Smooth muscle cell (in vitro differentiated cells): Measurements from ENCODE around the gene RAD51B. TPM values are rescaled to one million over a fixed set of nuclear protein-coding genes. Genes with fewer than 3 reads are reported as not detected.

Source experiments
- DNase-seq: peaks from one replicate; lab custom pipeline; 2025; ENCODE audit not compliant: unreplicated experiment; lab: John Stamatoyannopoulos, UW
- H2AFZ ChIP-seq: fragments of 200-600 bp; sonication (generic); 2 replicates; pipeline ENCODE4 v1.6.0; 2016; ENCODE audit warnings: antibody characterized with exemption, low read depth, mild to moderate bottlenecking
- H3F3A ChIP-seq: fragments of 200-600 bp; sonication (generic); 2 replicates; pipeline ENCODE4 v1.6.0; 2017; ENCODE audit warnings: antibody characterized with exemption, low read depth
- H3K27ac ChIP-seq: fragments of 200-600 bp; sonication (generic); 2 replicates; pipeline ENCODE4 v1.5.1; 2016; ENCODE audit warnings: low read depth, mild to moderate bottlenecking
- H3K27me3 ChIP-seq: fragments of 200-600 bp; sonication (generic); 2 replicates; pipeline ENCODE4 v1.6.1; 2016; ENCODE audit warnings: low read depth, mild to moderate bottlenecking
- H3K36me3 ChIP-seq: fragments of 200-600 bp; sonication (generic); 2 replicates; pipeline ENCODE4 v1.5.1; 2016; ENCODE audit warnings: low read depth
- H3K4me1 ChIP-seq: fragments of 200-600 bp; sonication (generic); 2 replicates; pipeline ENCODE4 v1.5.1; 2016; ENCODE audit warnings: low read depth
- H3K4me2 ChIP-seq: fragments of 200-600 bp; sonication (generic); 2 replicates; pipeline ENCODE4 v1.6.0; 2016; ENCODE audit warnings: mild to moderate bottlenecking
- H3K4me3 ChIP-seq: fragments of 200-600 bp; sonication (generic); 2 replicates; pipeline ENCODE4 v1.5.1; 2016; ENCODE audit warnings: mild to moderate bottlenecking
- H3K79me2 ChIP-seq: fragments of 200-600 bp; sonication (generic); 2 replicates; pipeline ENCODE4 v1.6.0; 2016; ENCODE audit warnings: low read depth, mild to moderate bottlenecking
- H3K9ac ChIP-seq: fragments of 200-600 bp; sonication (generic); 2 replicates; pipeline ENCODE4 v1.6.0; 2016; ENCODE audit warnings: low read depth
- H3K9me3 ChIP-seq: fragments of 200-600 bp; sonication (generic); replicated peaks from 2 replicates; pipeline ENCODE4 v1.5.1; 2016; ENCODE audit warnings: low read depth
- H4K20me1 ChIP-seq: fragments of 200-600 bp; sonication (generic); 2 replicates; pipeline ENCODE4 v1.6.0; 2016; ENCODE audit warnings: low read depth
- whole genome bisulfite sequencing: methylation state at CpG from one replicate; pipeline ENCODE4 v1.1.7; 2016; ENCODE audit warnings: low lambda C conversion rate; 5-methylcytosine and 5-hydroxymethylcytosine counted together
- polyA plus RNA-seq: library from polyadenylated mRNA; unstranded; fragments of >200 nt; fragmentation: Nextera tagmentation; extraction: Ambion mirVana; gene quantifications from 2 replicates; pipeline ENCODE4 v1.2.1, GENCODE V29; 2016
- total RNA-seq: library from RNA; depleted of rRNA; stranded (reverse); fragments of >200 nt; gene quantifications from 2 replicates; pipeline ENCODE4 v1.2.3, GENCODE V29; 2014
- TF ChIP-seq, protein P1 (sequence below): fragments of 200-600 bp; sonication (generic); IDR thresholded peaks from 2 replicates; pipeline ENCODE4 v1.5.1; 2017; ENCODE audit warnings: borderline replicate concordance, mild to moderate bottlenecking, antibody characterized with exemption; ENCODE audit not compliant: insufficient read depth, poor library complexity, severe bottlenecking

RAD51B gene
- total and polyA plus RNA-seq, 2 experiments from 2014 or later: 4.6 to 5.3 TPM

DNA sequence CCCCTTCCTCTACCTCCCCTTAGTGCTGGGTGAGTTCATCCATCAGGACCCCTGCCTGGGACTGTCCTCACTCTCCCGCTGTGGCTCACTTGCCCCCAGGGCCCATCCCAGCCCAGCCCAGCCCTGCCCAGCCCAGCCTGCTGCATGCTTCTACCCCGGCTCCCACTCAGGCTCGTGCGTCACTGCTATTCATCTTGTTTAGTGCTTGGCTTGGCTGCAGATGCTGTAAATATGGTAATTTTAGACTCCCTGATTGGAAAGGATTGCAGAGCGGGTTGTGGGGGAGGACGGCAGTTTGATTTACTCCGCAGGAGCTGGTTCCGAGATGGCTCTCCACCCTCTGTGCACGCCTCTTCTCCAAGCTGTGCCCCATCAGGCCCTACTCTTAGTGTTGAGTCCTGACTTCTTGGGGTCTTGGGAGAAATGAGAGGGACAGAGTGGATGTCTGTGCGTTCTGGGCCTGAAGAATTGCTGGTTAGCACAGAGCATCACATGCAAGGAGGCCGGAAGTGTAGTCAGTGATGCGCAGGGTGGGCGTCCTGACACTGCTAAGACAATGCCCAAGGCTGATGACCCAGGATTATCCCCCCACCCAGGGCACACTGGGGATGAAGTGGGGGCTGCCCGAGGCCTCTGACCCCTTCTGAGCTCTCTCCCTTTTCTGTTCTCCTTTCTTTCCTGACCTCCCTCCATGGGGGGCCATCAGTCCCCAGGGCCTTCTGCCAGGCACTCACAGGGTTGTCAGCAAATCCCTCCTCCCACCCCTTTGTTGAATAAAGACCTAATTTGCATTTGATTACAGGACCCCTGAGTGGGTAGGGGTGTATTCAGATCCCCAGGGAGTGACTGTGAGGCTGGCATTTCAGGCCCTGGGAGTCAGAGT lies 728.9 kb downstream of the RAD51B start:
- Histone ChIP-seq H3F3A (peaks cover 19% of the 10 kb centered on the region), H3K27me3 (no peaks in the 10 kb centered on the region), H3K36me3 (no peaks in the 10 kb centered on the region), H3K4me2 (peak overlapping the region; percentile 53), H3K27ac (peak overlapping the region; percentile 98), H3K4me3 (no peak overlapping the region), H2AFZ (no peak overlapping the region), H3K9ac (peak overlapping the region; percentile 85), H4K20me1 (no peaks in the 10 kb centered on the region), H3K79me2 (no peaks in the 10 kb centered on the region), H3K4me1 (peaks cover 41% of the 10 kb centered on the region), H3K9me3 (no peaks in the 10 kb centered on the region)
- DNase-seq: peak; percentile 54
- TF ChIP-seq, protein P1, sequence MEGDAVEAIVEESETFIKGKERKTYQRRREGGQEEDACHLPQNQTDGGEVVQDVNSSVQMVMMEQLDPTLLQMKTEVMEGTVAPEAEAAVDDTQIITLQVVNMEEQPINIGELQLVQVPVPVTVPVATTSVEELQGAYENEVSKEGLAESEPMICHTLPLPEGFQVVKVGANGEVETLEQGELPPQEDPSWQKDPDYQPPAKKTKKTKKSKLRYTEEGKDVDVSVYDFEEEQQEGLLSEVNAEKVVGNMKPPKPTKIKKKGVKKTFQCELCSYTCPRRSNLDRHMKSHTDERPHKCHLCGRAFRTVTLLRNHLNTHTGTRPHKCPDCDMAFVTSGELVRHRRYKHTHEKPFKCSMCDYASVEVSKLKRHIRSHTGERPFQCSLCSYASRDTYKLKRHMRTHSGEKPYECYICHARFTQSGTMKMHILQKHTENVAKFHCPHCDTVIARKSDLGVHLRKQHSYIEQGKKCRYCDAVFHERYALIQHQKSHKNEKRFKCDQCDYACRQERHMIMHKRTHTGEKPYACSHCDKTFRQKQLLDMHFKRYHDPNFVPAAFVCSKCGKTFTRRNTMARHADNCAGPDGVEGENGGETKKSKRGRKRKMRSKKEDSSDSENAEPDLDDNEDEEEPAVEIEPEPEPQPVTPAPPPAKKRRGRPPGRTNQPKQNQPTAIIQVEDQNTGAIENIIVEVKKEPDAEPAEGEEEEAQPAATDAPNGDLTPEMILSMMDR: no peak
- 19% methylated on average over 14 of the region's 14 CpGs for WGBS

DNA sequence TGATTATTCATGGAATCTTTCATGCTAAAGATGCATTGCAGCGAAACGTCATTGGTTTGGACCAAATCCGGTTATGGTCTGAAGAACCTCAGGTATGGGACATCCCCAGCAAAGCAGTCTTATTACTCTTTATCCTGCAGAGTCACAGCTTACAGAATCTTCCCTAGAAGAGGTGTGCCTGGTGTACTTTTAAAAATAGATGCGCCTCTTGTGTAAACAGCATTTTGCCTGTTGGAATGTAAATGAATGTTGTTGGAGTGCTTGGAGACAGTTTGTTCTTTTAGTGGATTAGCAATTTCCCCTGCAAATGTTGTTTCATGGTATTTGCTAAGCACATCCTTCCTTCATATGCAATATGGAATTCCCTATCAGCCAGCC lies 730.7 kb downstream of the RAD51B start:
- Histone ChIP-seq H3K27me3 (no peaks in the 10 kb centered on the region), H3K4me2 (peak overlapping the region; percentile 44), H3F3A (peaks cover 12% of the 10 kb centered on the region), H2AFZ (no peak overlapping the region), H4K20me1 (no peaks in the 10 kb centered on the region), H3K27ac (peak overlapping the region; percentile 98), H3K9ac (no peak overlapping the region), H3K79me2 (no peaks in the 10 kb centered on the region), H3K4me1 (peaks cover 41% of the 10 kb centered on the region), H3K9me3 (no peaks in the 10 kb centered on the region), H3K36me3 (no peaks in the 10 kb centered on the region), H3K4me3 (no peak overlapping the region)
- TF ChIP-seq, protein P1: no peak
- WGBS: 56% methylated on average over 4 of the region's 4 CpGs
- no peak for DNase-seq

DNA sequence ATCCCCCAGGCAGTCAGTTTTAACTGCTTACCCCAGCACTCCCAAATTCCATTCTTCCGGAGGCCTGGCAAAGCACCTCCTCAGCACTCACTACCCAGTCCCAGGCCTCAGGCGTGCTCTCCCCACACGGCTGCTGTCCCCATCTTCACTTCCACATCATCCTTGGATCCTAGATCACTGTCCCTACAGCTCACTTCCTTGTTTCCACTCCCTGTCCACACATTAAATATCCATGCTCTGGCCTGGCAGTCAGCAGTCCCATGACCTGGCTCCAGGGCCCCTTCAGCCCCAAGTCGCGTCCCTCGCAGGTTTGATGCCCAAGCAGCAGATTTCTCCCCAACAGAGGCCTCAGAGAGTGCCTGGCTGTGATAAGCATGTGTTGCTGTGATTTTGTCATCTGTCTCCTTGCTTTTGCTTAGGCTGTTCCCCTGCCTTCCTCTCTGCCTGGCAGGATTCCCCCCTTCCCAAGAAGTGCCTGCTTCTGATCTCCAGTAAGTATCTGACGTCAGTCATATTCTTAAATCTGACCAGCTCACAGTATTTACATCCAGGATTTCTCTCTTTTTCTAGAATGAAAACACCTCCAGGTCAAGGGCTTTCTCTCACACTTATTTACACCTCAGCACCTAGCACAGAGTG lies 731.6 kb downstream of the RAD51B start:
- no peak overlapping the region for H3K9ac ChIP-seq
- no peaks in the 10 kb centered on the region for H3K79me2 ChIP-seq
- H3K4me2 ChIP-seq: peak overlapping the region; percentile 28

More for the DNA sequence above, 731.6 kb downstream of the RAD51B start:
- Histone ChIP-seq H3F3A (peaks cover 12% of the 10 kb centered on the region), H3K27ac (peak overlapping the region; percentile 98), H2AFZ (peak overlapping the region; percentile 55), H3K36me3 (no peaks in the 10 kb centered on the region), H3K9me3 (no peaks in the 10 kb centered on the region), H3K4me1 (peaks cover 41% of the 10 kb centered on the region), H3K4me3 (no peak overlapping the region), H3K27me3 (no peaks in the 10 kb centered on the region), H4K20me1 (no peaks in the 10 kb centered on the region)
- DNase-seq: no peak
- whole genome bisulfite sequencing: 34% methylated on average over 7 of the region's 7 CpGs
- TF ChIP-seq, protein P1: no peak
